Activated CD8-positive, alpha-beta memory T cell treated with anti-CD3 and anti-CD28 coated beads for 24 hours (primary cell): Measurements from ENCODE around the gene SRRM4.

Experiments used
- DNase-seq: peaks from one replicate; pipeline ENCODE4 v3.0.0-alpha.2; 2020

Gene SRRM4

GRCh38 chr12:119171691-119172425, 190.5 kb downstream of the SRRM4 start:
- DNase-seq = no peak

GRCh38 chr12:119175081-119175480, 193.7 kb downstream of the SRRM4 start:
- no peak for DNase-seq

- no peak for DNase-seq
These were observed 195.1 kb downstream of the SRRM4 start for GRCh38 chr12:119176267-119177055.

- DNase-seq = no peak
These were observed 195.7 kb downstream of the SRRM4 start for GRCh38 chr12:119177056-119177325.

GRCh38 chr12:119177724-119178380, 196.5 kb downstream of the SRRM4 start:
- DNase-seq = no peak

GRCh38 chr12:119178544-119179334, 197.4 kb downstream of the SRRM4 start, which contains the start of gene HSPB8:
TSS of gene HSPB8 (plus strand) at chr12:119178931. CDS start at chr12:119179313, 382 bp downstream.
- no peak for DNase-seq

- DNase-seq = no peak
These were observed 198.1 kb downstream of the SRRM4 start for GRCh38 chr12:119179335-119180021.

- DNase-seq = no peak
These were observed 199.2 kb downstream of the SRRM4 start for GRCh38 chr12:119180380-119181040.

GRCh38 chr12:119181202-119181601, 199.9 kb downstream of the SRRM4 start:
- no peak for DNase-seq

- no peak for DNase-seq
These were observed 200.6 kb downstream of the SRRM4 start for GRCh38 chr12:119181944-119182343.

GRCh38 chr12:119182701-119183493, 201.6 kb downstream of the SRRM4 start:
- DNase-seq = no peak

GRCh38 chr12:119183942-119184695, 202.8 kb downstream of the SRRM4 start:
- no peak for DNase-seq

- no peak for DNase-seq
These were observed 213.9 kb downstream of the SRRM4 start for GRCh38 chr12:119195256-119195655.

- no peak for DNase-seq
These were observed 217.1 kb downstream of the SRRM4 start for GRCh38 chr12:119198440-119198839.

- no peak for DNase-seq
These were observed 219.3 kb downstream of the SRRM4 start for GRCh38 chr12:119200601-119201000.

GRCh38 chr12:119201789-119202543, 220.6 kb downstream of the SRRM4 start:
- DNase-seq = no peak

- no peak for DNase-seq
These were observed 221.2 kb downstream of the SRRM4 start for GRCh38 chr12:119202544-119202943.

- DNase-seq = no peak
These were observed 222.8 kb downstream of the SRRM4 start for GRCh38 chr12:119204131-119204530.

GRCh38 chr12:119204671-119205285, 223.4 kb downstream of the SRRM4 start:
- no peak for DNase-seq
